Stimulated activated CD8-positive, alpha-beta memory T cell treated with anti-CD3 and anti-CD28 coated beads, Interleukin-15, amount 100 ng/mL, for 48 hours (primary cell): Measurements from ENCODE around the gene CPN2.
A peak's percentile ranks its signal among the peaks of the same experiment; 100 is the strongest.

ENCODE experiments used
- DNase-seq, 2 donors: peaks; one replicate each; pipeline ENCODE4 v3.0.0-alpha.2; 2020; ENCODE audit warnings: low read depth in 2 of 2

CPN2 gene

GRCh38 chr3:194351080-194351672 lies at the start of gene CPN2:
TSS of gene CPN2 (minus strand) at chr3:194351328. CDS start at chr3:194342702, 8,626 bp downstream.
- DNase-seq, result no peak

GRCh38 chr3:194399874-194400411 lies 48.8 kb upstream of the CPN2 start:
- no peak for DNase-seq

- no peak for DNase-seq
Observed at GRCh38 chr3:194399166-194399565, 48.0 kb upstream of the CPN2 start, which contains the start of gene GP5. TSS of gene GP5 (minus strand) at chr3:194399266. CDS start at chr3:194398282, 984 bp downstream.

- peak in 1 of 2 donors; percentile 14 for DNase-seq
Observed at GRCh38 chr3:194397757-194398312, 46.7 kb upstream of the CPN2 start.

- peak in 1 of 2 donors; percentile 21 for DNase-seq
Observed at GRCh38 chr3:194396859-194397756, 46.0 kb upstream of the CPN2 start.

GRCh38 chr3:194396539-194396858 lies 45.4 kb upstream of the CPN2 start:
- no peak for DNase-seq

- DNase-seq, result peak; percentile 42 to 49
Observed at GRCh38 chr3:194395778-194396538, 44.8 kb upstream of the CPN2 start.

- no peak for DNase-seq
Observed at GRCh38 chr3:194395212-194395611, 44.1 kb upstream of the CPN2 start.

- DNase-seq, result no peak
Observed at GRCh38 chr3:194392576-194392975, 41.4 kb upstream of the CPN2 start.

GRCh38 chr3:194390835-194391234 lies 39.7 kb upstream of the CPN2 start:
- no peak for DNase-seq

- DNase-seq, result no peak
Observed at GRCh38 chr3:194389269-194389668, 38.1 kb upstream of the CPN2 start.

- no peak for DNase-seq
Observed at GRCh38 chr3:194387926-194388418, 36.8 kb upstream of the CPN2 start.

GRCh38 chr3:194387276-194387675 lies 36.1 kb upstream of the CPN2 start:
- no peak for DNase-seq

- no peak for DNase-seq
Observed at GRCh38 chr3:194386648-194387047, 35.5 kb upstream of the CPN2 start.

- DNase-seq, result no peak
Observed at GRCh38 chr3:194386066-194386465, 34.9 kb upstream of the CPN2 start.

- DNase-seq, result no peak
Observed at GRCh38 chr3:194384569-194385001, 33.5 kb upstream of the CPN2 start.

- no peak for DNase-seq
Observed at GRCh38 chr3:194384156-194384555, 33.0 kb upstream of the CPN2 start.

- DNase-seq, result no peak
Observed at GRCh38 chr3:194383276-194383940, 32.3 kb upstream of the CPN2 start.

GRCh38 chr3:194382892-194383223 lies 31.7 kb upstream of the CPN2 start:
- no peak for DNase-seq

GRCh38 chr3:194382196-194382891 lies 31.2 kb upstream of the CPN2 start:
- DNase-seq, result no peak

GRCh38 chr3:194381460-194381875 lies 30.3 kb upstream of the CPN2 start:
- DNase-seq, result no peak
